GM12878 (cell line): ENCODE measurements around the gene SAC3D1. TPM values are rescaled to one million over a fixed set of nuclear protein-coding genes. Genes with fewer than 3 reads are reported as not detected.

Source experiments
- ATAC-seq: fragments of 200-7000 bp; cut with Tn5 transposase; 3 replicates; pipeline ENCODE4 v1.9.1; 2020; ENCODE audit warnings: mild to moderate bottlenecking, moderate library complexity
- BruUV-seq: library from RNA; stranded (reverse); fragments of 400-500 nt; replicated peaks from 2 replicates; lab custom pipeline; 2021; lab: Mats Ljungman, UMichigan
- CTCF ChIA-PET: fragments of 300-600 bp; sonication (Branson Sonifier 250); formaldehyde crosslinking; extraction: SDS; loops from one replicate; lab custom pipeline; 2021; ENCODE audit warnings: inconsistent platforms; lab: Yijun Ruan, JAX
- POLR2A ChIA-PET: fragments of 350-600 bp; formaldehyde crosslinking; extraction: SDS; loops from one replicate; lab custom pipeline; 2021; ENCODE audit warnings: inconsistent platforms; lab: Charles Lee
- RAD21 ChIA-PET: fragments of 300-600 bp; sonication (Branson Sonifier 250); formaldehyde crosslinking; loops from one replicate; lab custom pipeline; 2023; ENCODE audit warnings: antibody characterized with exemption; ENCODE audit not compliant: unreplicated experiment; lab: Charles Lee
- SMC1A ChIA-PET: fragments of 300-600 bp; sonication (Branson Sonifier 250); formaldehyde crosslinking; loops from one replicate; lab custom pipeline; 2023; ENCODE audit not compliant: unreplicated experiment, uncharacterized antibody; lab: Charles Lee
- DNase-seq: peaks from one replicate; pipeline ENCODE4 v3.0.0-alpha.2; 2011; ENCODE audit warnings: low read depth, low spot score
- FAIRE-seq: peaks from 3 replicates; lab custom pipeline; 2011; peaks lifted over from hg19 to GRCh38; lab: Jason Lieb, UNC
- H2AFZ ChIP-seq: 2 replicates; pipeline ENCODE4 v1.6.0; 2011; ENCODE audit warnings: low read depth, low read length, control low read depth; ENCODE audit not compliant: control insufficient read depth
- H3K27ac ChIP-seq: 2 replicates; pipeline ENCODE4 v1.5.1; 2011; ENCODE audit warnings: control low read depth; ENCODE audit not compliant: control insufficient read depth, insufficient read depth
- H3K27me3 ChIP-seq, 2 experiments: replicated peaks in 1 of 2; 2 replicates each; pipeline versions ENCODE4 v1.6.0 to v1.6.1; 2011; ENCODE audit warnings: low read length in 1 of 2; ENCODE audit not compliant: control insufficient read depth in 2 of 2, insufficient read depth in 2 of 2
- H3K36me3 ChIP-seq, 2 experiments: 2 replicates each; pipeline ENCODE4 v1.5.1; 2011; ENCODE audit warnings: low read length in 1 of 2; ENCODE audit not compliant: control insufficient read depth in 2 of 2, insufficient read depth in 2 of 2
- H3K4me1 ChIP-seq: 2 replicates; pipeline ENCODE4 v1.6.1; 2011; ENCODE audit warnings: mild to moderate bottlenecking, low read length, moderate library complexity, mixed read lengths; ENCODE audit not compliant: control insufficient read depth, insufficient read depth
- H3K4me2 ChIP-seq: 2 replicates; pipeline ENCODE4 v1.6.0; 2011; ENCODE audit warnings: control low read depth; ENCODE audit not compliant: control insufficient read depth, insufficient read depth
- H3K4me3 ChIP-seq: fragments of 200-600 bp; sonication (generic); 2 replicates; pipeline ENCODE4 v1.5.1; 2016
- H3K79me2 ChIP-seq: 2 replicates; pipeline ENCODE4 v1.6.0; 2011; ENCODE audit warnings: low read length; ENCODE audit not compliant: control insufficient read depth, insufficient read depth
- H3K9ac ChIP-seq: 2 replicates; pipeline ENCODE4 v1.8.0; 2011; ENCODE audit warnings: low read length, control low read depth, mixed read lengths; ENCODE audit not compliant: control insufficient read depth, insufficient read depth
- H3K9me3 ChIP-seq: replicated peaks from 3 replicates; pipeline ENCODE4 v1.5.1; 2011; ENCODE audit warnings: mild to moderate bottlenecking, low read length; ENCODE audit not compliant: control insufficient read depth, insufficient read depth
- H4K20me1 ChIP-seq: 2 replicates; pipeline ENCODE4 v1.6.0; 2011; ENCODE audit not compliant: control insufficient read depth, insufficient read depth
- BRCA1 ChIP-seq: IDR thresholded peaks from 2 replicates; pipeline ENCODE4 v1.6.1; 2011; ENCODE audit warnings: low read depth, low read length, improper control_type of control experiment
- CEBPZ ChIP-seq: fragments of 150-350 bp; IDR thresholded peaks from 2 replicates; pipeline ENCODE4 v1.6.1; 2016; ENCODE audit warnings: low read depth, low read length
- IKZF2 ChIP-seq, 2 experiments: fragments of 450-650 bp; IDR thresholded peaks; 2 replicates each; pipeline ENCODE4 v1.6.1; 2017; ENCODE audit warnings: mild to moderate bottlenecking in 2 of 2, moderate library complexity in 2 of 2
- SKIL ChIP-seq: fragments of 450-650 bp; IDR thresholded peaks from 2 replicates; pipeline ENCODE4 v1.6.1; 2017; ENCODE audit warnings: mild to moderate bottlenecking, low read depth, inconsistent platforms; ENCODE audit not compliant: poor library complexity, severe bottlenecking
- SUPT20H ChIP-seq: IDR thresholded peaks from 2 replicates; pipeline ENCODE4 v1.6.1; 2011; ENCODE audit warnings: low read depth, mild to moderate bottlenecking, low read length, moderate library complexity, borderline replicate concordance; ENCODE audit not compliant: control insufficient read depth
- ZBTB33 ChIP-seq: fragments of 450-650 bp; IDR thresholded peaks from 2 replicates; pipeline ENCODE4 v1.6.1; 2017; ENCODE audit warnings: mild to moderate bottlenecking
- WGBS: methylation state at CpG from one replicate; pipeline ENCODE4 v1.1.6; 2016; ENCODE audit warnings: low lambda C conversion rate; ENCODE audit not compliant: insufficient replicate concordance, insufficient coverage; ENCODE audit errors: missing lambda C conversion rate; 5-methylcytosine and 5-hydroxymethylcytosine counted together
- in situ Hi-C: fragments of 300-500 bp; cut with MboI; formaldehyde crosslinking; loops from 9 replicates; pipeline ENCODE4 v1.14.3; 2018; ENCODE audit warnings: mixed read lengths
- intact Hi-C: fragments of 100-400 bp; cut with micrococcal nuclease; formaldehyde crosslinking; loops from one replicate; pipeline ENCODE4 v1.14.2; 2022; ENCODE audit not compliant: unreplicated experiment
- polyA plus RNA-seq, 11 experiments: library from polyadenylated mRNA; depleted of rRNA in 4 of 11; unstranded in 6 of 11; stranded (reverse) in 5 of 11; fragments of >200 nt; fragmentation: Nextera tagmentation in 4 of 11; fragmentation: Illumina TruSeq in 1 of 11; extraction: Ambion mirVana in 4 of 11; extraction: Trizol in 1 of 11; gene quantifications; 1 replicate in 1 of 11; 2 replicates in 10 of 11; pipeline versions ENCODE4 v1.2.1 to v1.2.3, GENCODE V29; 2011 to 2016; ENCODE audit warnings: inconsistent platforms in 2 of 11, missing spikeins in 2 of 11, low read depth in 1 of 11
- total RNA-seq, 4 experiments: library from RNA; depleted of rRNA in 3 of 4; stranded (reverse); fragments of >200 nt in 3 of 4; fragmentation: Illumina TruSeq in 1 of 4; extraction: Trizol in 1 of 4; gene quantifications; 2 replicates each; pipeline versions ENCODE4 v1.2.1 to v1.2.3, GENCODE V29; 2013 to 2021
- TF ChIP-seq, protein P1 (sequence below): fragments of 450-650 bp; IDR thresholded peaks from 2 replicates; pipeline ENCODE4 v1.6.1; 2017; ENCODE audit warnings: low read depth, mild to moderate bottlenecking, moderate library complexity

Gene SAC3D1
- total and polyA plus RNA-seq, 10 of the 15 experiments (the other 5 are each of a cell fraction or from before 2014, with no cell fraction given), result 0.16 to 44.6 (median 12.1) TPM

GRCh38 chr11:65040520-65040846 is 527 bp upstream of the SAC3D1 start (continued):
- TF ChIP-seq SKIL, result peak; percentile 16
- no peak for TF ChIP-seq CEBPZ

GRCh38 chr11:65042891-65043290 is 1.9 kb downstream of the SAC3D1 start:
- FAIRE-seq, result no peak
- Histone ChIP-seq H3K4me2 (peak overlapping the region; percentile 76), H3K4me3 (no peak overlapping the region; the same call in 1 of the 2 replicates), H3K4me1 (peaks cover 20% of the 10 kb centered on the region), H2AFZ (no peak overlapping the region), H3K27me3 (no peaks in the 10 kb centered on the region), H3K27ac (no peak overlapping the region), H4K20me1 (no peaks in the 10 kb centered on the region), H3K9me3 (no peaks in the 10 kb centered on the region), H3K79me2 (peaks cover 5% of the 10 kb centered on the region), H3K36me3 (peaks cover 0 to 5% of the 10 kb centered on the region in 2 experiments; a peak in 3 of 4 replicates), H3K9ac (no peak overlapping the region)
- ChIA-PET CTCF (interaction anchor here (0.9 to 3.3 kb wide), 3 partner anchors 15 to 68 kb away, joined by 3 to 9 read pairs (median 4); partner anchors contain the start of genes ARL2 and TM7SF2), RAD21 (interaction anchor here (0.9 to 2.2 kb wide), 2 partner anchors 29 to 34 kb away, joined by 3 to 7 read pairs; no protein-coding TSS in a partner anchor), POLR2A (interaction anchor here (1.0 to 1.1 kb wide), 2 partner anchors 10 to 468 kb away, joined by 3 to 5 read pairs; no protein-coding TSS in a partner anchor), SMC1A (no interaction called here)
- in situ Hi-C loops, result no loop called here
- 99% methylated on average over 6 of the region's 6 CpGs for WGBS
- TF ChIP-seq BRCA1, result no peak
- TF ChIP-seq, protein P1, sequence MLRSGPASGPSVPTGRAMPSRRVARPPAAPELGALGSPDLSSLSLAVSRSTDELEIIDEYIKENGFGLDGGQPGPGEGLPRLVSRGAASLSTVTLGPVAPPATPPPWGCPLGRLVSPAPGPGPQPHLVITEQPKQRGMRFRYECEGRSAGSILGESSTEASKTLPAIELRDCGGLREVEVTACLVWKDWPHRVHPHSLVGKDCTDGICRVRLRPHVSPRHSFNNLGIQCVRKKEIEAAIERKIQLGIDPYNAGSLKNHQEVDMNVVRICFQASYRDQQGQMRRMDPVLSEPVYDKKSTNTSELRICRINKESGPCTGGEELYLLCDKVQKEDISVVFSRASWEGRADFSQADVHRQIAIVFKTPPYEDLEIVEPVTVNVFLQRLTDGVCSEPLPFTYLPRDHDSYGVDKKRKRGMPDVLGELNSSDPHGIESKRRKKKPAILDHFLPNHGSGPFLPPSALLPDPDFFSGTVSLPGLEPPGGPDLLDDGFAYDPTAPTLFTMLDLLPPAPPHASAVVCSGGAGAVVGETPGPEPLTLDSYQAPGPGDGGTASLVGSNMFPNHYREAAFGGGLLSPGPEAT, result no peak
- no peak for TF ChIP-seq ZBTB33
- TF ChIP-seq IKZF2 (IDR thresholded peaks at IDR 0.05), result no peak
- no peak for TF ChIP-seq SUPT20H
- no TSS peak for BruUV-seq
- intact Hi-C loops, result loop anchor here (5.0 kb wide), 1 partner anchor 34 kb away; no protein-coding TSS in a partner anchor
- no peak for ATAC-seq
- no peak for DNase-seq
